WTC11 (cell line): Measurements from ENCODE around the gene VSIG1.

Experiments
- CBFB ChIP-seq: sonication (generic); formaldehyde crosslinking; IDR thresholded peaks from 2 replicates; pipeline ENCODE4 v1.8.1; 2022; ENCODE audit warnings: mild to moderate bottlenecking, low read depth, missing genetic modification reagents
- CTCF ChIP-seq: fragments of 200-600 bp; IDR thresholded peaks from 2 replicates; pipeline ENCODE4 v1.8.0; 2022; ENCODE audit warnings: antibody characterized with exemption
- E2F4 ChIP-seq: sonication (generic); formaldehyde crosslinking; IDR thresholded peaks from 2 replicates; pipeline ENCODE4 v1.8.1; 2022; ENCODE audit warnings: low read depth, mild to moderate bottlenecking, moderate library complexity, missing genetic modification reagents, borderline replicate concordance
- EMX1 ChIP-seq: fragments of 250-450 bp; sonication (Bioruptor Pico); IDR thresholded peaks from 2 replicates; pipeline ENCODE4 v1.8.0; 2021; ENCODE audit warnings: mild to moderate bottlenecking
- ETV6 ChIP-seq: sonication (generic); formaldehyde crosslinking; IDR thresholded peaks from 2 replicates; pipeline ENCODE4 v1.8.1; 2022; ENCODE audit warnings: mild to moderate bottlenecking, missing genetic modification reagents
- FOXP1 ChIP-seq: sonication (generic); formaldehyde crosslinking; IDR thresholded peaks from 2 replicates; pipeline ENCODE4 v1.8.0; 2022; ENCODE audit warnings: missing genetic modification reagents, mild to moderate bottlenecking, moderate library complexity, borderline replicate concordance
- HMGXB4 ChIP-seq: sonication (generic); formaldehyde crosslinking; IDR thresholded peaks from 2 replicates; pipeline ENCODE4 v1.8.1; 2023; ENCODE audit warnings: mild to moderate bottlenecking, moderate library complexity, missing genetic modification reagents
- IRF1 ChIP-seq: sonication (generic); formaldehyde crosslinking; IDR thresholded peaks from 2 replicates; pipeline ENCODE4 v1.8.0; 2023; ENCODE audit warnings: missing genetic modification reagents
- MLX ChIP-seq: sonication (generic); formaldehyde crosslinking; IDR thresholded peaks from 2 replicates; pipeline ENCODE4 v1.8.1; 2023; ENCODE audit warnings: mild to moderate bottlenecking, missing genetic modification reagents, moderate library complexity
- NFE2L1 ChIP-seq: sonication (generic); formaldehyde crosslinking; IDR thresholded peaks from 2 replicates; pipeline ENCODE4 v1.8.1; 2023; ENCODE audit warnings: missing genetic modification reagents
- NR1H2 ChIP-seq: sonication (generic); formaldehyde crosslinking; IDR thresholded peaks from 2 replicates; pipeline ENCODE4 v1.9.0; 2021; ENCODE audit warnings: mild to moderate bottlenecking, moderate library complexity, missing genetic modification reagents
- STAT6 ChIP-seq: sonication (generic); formaldehyde crosslinking; conservative IDR thresholded peaks from 2 replicates; pipeline ENCODE4 v1.8.1; 2023; ENCODE audit warnings: mild to moderate bottlenecking, low read depth, missing genetic modification reagents, moderate library complexity
- USF2 ChIP-seq: sonication (generic); formaldehyde crosslinking; IDR thresholded peaks from 2 replicates; pipeline ENCODE4 v1.8.1; 2023; ENCODE audit warnings: mild to moderate bottlenecking, missing genetic modification reagents, moderate library complexity

- TF ChIP-seq CTCF, result no peak
- TF ChIP-seq EMX1, result no peak
- no peak for TF ChIP-seq NR1H2
- no peak for TF ChIP-seq IRF1 (CRISPR knock-in tag)
- TF ChIP-seq STAT6 (CRISPR knock-in tag), result no peak
- no peak for TF ChIP-seq USF2
- no peak for TF ChIP-seq MLX
- TF ChIP-seq FOXP1, result no peak
- no peak for TF ChIP-seq HMGXB4 (CRISPR knock-in tag)
- TF ChIP-seq CBFB (CRISPR knock-in tag), result no peak
- TF ChIP-seq NFE2L1, result no peak
- TF ChIP-seq E2F4, result no peak
- no peak for TF ChIP-seq ETV6 (CRISPR knock-in tag)
Observed at GRCh38 chrX:108025954-108026600, 18.8 kb upstream of the VSIG1 start.
